ENCODE measurements around the gene EIF4EBP2. TPM values are rescaled to one million over a fixed set of nuclear protein-coding genes. Genes with fewer than 3 reads are reported as not detected.

EIF4EBP2 gene
- total and polyA plus RNA-seq, 2 of the 13 experiments (the other 11 are each of a cell fraction or from before 2014, with no cell fraction given) = 16.9 to 22.0 TPM

DNA sequence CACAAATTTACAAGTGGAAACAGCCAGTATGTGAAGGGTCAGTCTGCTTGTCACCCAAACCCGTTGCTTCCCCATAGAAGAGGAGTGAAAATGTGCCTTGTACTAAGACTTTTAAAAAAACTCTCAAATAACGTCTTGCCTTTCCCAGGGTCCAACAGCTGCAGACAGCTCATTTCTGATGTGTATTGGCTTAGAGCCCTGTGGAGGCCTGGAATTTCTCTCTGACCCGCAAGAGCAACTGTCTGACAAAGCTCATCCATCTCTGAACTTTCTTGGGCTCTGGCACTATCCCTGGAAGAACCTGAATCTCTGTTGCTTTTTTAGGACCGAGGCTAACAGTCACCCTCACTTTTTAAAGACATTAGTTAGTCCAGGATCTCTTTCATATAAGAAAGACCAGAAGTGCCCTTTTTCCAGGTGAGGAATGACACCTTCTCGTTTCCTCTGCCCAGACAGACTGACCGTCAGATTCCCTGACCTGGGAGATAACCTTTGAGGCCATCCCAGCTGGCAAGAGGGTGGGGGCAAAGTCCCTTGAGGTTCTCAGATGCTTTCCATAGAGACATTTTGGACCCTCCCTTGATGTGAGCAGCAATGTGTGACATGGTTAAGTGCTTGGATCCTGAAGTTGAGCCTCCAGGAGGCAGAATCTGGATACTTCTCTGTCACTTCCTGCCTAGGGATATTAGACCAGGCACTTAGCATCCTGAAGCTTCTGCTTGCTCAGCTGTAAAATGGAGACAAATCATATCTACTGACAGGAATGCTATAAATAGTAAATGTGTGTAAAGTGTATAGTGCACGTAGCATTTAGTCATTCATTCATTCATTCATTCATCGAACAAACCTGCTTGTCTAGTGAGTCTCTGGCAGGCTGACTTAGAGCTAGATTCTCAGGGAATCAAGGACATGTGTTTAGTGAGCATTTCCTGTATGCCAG lies 42.0 kb downstream of the EIF4EBP2 start (continued):
- TF ChIP-seq HNF4G (IDR thresholded peaks at IDR 0.05; ENCODE audit: borderline replicate concordance, low read depth, low read length) (peak; percentile 51), HNF4G (CRISPR knock-in tag; IDR thresholded peaks at IDR 0.05; ENCODE audit: borderline replicate concordance, low read depth) (no peak), NR2F6 (IDR thresholded peaks at IDR 0.05) (peak; percentile 87), NR2F6 (CRISPR knock-in tag; IDR thresholded peaks at IDR 0.05) (peak; percentile 77), RXRA (CRISPR knock-in tag; IDR thresholded peaks at IDR 0.05) (peak; percentile 44; the same call in 1 of the 2 replicates), SRSF4 (IDR thresholded peaks at IDR 0.05; ENCODE audit: low read depth, low read length, poor library complexity, severe bottlenecking) (no peak), NFATC3 (CRISPR knock-in tag; IDR thresholded peaks at IDR 0.05) (no peak), HNF4A (CRISPR knock-in tag; IDR thresholded peaks at IDR 0.05) (peak; percentile 71)
- TF ChIP-seq, protein P1, sequence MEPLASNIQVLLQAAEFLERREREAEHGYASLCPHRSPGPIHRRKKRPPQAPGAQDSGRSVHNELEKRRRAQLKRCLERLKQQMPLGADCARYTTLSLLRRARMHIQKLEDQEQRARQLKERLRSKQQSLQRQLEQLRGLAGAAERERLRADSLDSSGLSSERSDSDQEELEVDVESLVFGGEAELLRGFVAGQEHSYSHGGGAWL (CRISPR knock-in tag; IDR thresholded peaks at IDR 0.05) = no peak

DNA sequence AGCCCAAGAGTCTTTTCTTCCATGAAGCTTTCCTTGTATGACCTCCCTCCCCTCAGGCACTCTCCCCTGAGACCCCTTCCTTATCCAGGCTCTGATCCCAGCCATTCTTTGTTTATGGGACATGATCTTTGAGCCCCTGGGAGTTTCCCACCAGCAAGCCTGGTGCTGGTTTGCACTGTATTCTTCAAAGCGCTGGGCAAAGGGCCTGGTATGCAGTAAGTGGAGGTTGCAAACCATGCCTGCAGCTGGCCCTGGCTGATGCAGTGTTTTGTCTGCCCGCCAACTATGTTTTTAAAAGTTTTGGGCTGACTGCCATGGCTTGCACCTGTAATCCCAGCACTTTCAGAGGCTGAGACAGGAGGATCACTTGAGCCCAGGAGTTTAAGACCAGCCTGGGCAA lies 44.3 kb downstream of the EIF4EBP2 start:
- TF ChIP-seq TEAD3 (CRISPR knock-in tag; optimal IDR thresholded peaks at IDR 0.05; ENCODE audit: borderline replicate concordance) (peak; percentile 35), PHF21A (CRISPR knock-in tag; IDR thresholded peaks at IDR 0.05) (0 out of 2 replicates have a peak, but pooled peaks have one; percentile 32), HNF4A (CRISPR knock-in tag; IDR thresholded peaks at IDR 0.05) (peak; percentile 54), ZFX (CRISPR knock-in tag; IDR thresholded peaks at IDR 0.05; ENCODE audit: low read depth) (peak; percentile 30; the same call in 1 of the 2 replicates), SSRP1 (CRISPR knock-in tag; IDR thresholded peaks at IDR 0.05) (no peak), ZNF329 (CRISPR knock-in tag; IDR thresholded peaks at IDR 0.05; ENCODE audit: low read depth) (peak; percentile 79; the same call in 1 of the 2 replicates)
- TF ChIP-seq, protein P2, sequence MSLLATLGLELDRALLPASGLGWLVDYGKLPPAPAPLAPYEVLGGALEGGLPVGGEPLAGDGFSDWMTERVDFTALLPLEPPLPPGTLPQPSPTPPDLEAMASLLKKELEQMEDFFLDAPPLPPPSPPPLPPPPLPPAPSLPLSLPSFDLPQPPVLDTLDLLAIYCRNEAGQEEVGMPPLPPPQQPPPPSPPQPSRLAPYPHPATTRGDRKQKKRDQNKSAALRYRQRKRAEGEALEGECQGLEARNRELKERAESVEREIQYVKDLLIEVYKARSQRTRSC (CRISPR knock-in tag; IDR thresholded peaks at IDR 0.05; ENCODE audit: low read depth) = no peak
- Histone ChIP-seq H3K4me1 (ENCODE audit: insufficient read depth, low read length) (peaks cover 51% of the 10 kb centered on the region), H3K9me3 (ENCODE audit: low read length) (no peaks in the 10 kb centered on the region), H3K79me2 (ENCODE audit: insufficient read depth, low read length) (no peaks in the 10 kb centered on the region), H3K27me3 (ENCODE audit: control insufficient read depth in 1 of 2, insufficient read depth in 2 of 2, low read length in 2 of 2) (no peaks in the 10 kb centered on the region; a peak in 2 of 5 replicates), H3K4me3 (replicated peaks in 1 of 3; ENCODE audit: insufficient read depth in 1 of 3, low read depth in 2 of 3, low read length in 3 of 3) (no peak overlapping the region), H3K9ac (ENCODE audit: insufficient read depth, low read depth, low read length) (no peak overlapping the region), H2AFZ (ENCODE audit: low read length) (no peak overlapping the region), H3K27ac (ENCODE audit: extremely low read length, insufficient read depth, low read length) (no peak overlapping the region), H3K4me2 (ENCODE audit: low read depth, low read length) (peak overlapping the region; percentile 32), H3K36me3 (replicated peaks in 1 of 2; ENCODE audit: control insufficient read depth in 1 of 2, insufficient read depth in 2 of 2, low read length in 2 of 2) (no peaks in the 10 kb centered on the region), H4K20me1 (ENCODE audit: insufficient read depth, low read length) (no peaks in the 10 kb centered on the region)
- intact Hi-C loops (cut with micrococcal nuclease; ENCODE audit: unreplicated experiment) = no loop called here
- ATAC-seq (peak; percentile 89), FAIRE-seq (peak; percentile 40), DNase-seq (ENCODE audit: low spot score) (peak; percentile 67)
- CTCF ChIA-PET (ENCODE audit: low intra/inter-chr PET ratio, low total read pairs) = no interaction called here
- BruUV-seq (replicated peaks) = no TSS peak
- POLR2A ChIA-PET = no interaction called here
- WGBS (ENCODE audit: low lambda C conversion rate) = 0% methylated on average over 2 of the region's 2 CpGs
- in situ Hi-C loops (cut with HindIII; ENCODE audit: extremely low pct_ligation_motif_present, low pct_unique_long_range_greater_than_20kb) = no loop called here
